NCI-H524 treated with DMSO at 0.1 percent for 48 hours (cell line): Measurements from ENCODE around the gene BCAP31.
"Not testable (repeated sequence)": the region's sequence is repeated elsewhere in the genome, so short reads cannot be mapped to it uniquely, and the experiment has no call there.

Source experiments
- DNase-seq: peaks from one replicate; lab custom pipeline; 2025; lab: John Stamatoyannopoulos, UW

Gene BCAP31

DNA sequence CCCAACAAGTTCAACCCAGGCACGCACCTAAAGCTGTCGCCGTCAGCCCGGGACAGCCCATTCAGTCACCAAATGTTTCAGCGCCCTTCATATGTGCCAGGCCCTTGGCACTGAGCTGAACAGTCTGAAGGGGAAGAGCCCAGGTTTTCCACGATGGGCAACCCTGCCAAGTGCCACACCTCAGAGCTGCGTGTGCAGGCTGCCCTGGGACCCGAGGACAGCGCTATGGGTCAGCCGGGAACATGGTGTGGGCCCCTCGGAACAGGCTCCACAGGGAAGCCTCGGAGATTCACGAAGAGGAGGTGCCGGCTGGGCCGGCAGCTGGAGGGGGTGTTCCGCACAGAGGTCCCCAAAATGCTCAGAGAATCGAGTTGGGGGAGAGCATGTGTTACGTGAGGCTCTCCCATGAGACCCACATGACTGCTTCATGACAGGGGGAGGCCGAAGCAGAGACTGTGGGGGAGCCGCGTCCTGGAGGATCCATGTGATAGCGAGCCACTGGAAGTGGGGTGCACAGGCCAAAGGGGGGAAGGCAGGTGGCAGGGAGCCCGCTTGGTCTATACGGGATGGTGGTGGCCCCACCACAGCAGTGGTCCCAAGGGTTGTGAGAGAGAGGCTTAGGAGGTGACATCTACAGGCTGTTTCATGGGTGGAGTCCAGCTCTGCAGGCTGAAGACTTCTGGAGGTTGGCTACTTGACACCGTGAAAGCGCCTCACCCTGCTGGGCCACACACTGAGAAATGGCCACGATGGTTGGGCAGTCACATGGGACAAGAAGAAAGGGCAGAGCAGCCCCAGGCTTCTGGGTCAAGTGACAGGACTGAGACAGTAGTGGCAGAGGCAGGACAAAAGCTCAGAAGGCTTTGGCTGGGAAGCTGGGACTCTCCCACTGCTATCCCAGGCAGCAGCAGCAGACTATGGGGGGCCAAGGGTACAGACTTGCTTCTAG lies 14.2 kb downstream of the BCAP31 start:
- no peak for DNase-seq

- DNase-seq: no peak
Measured at GRCh38 chrX:153708415-153708814, 15.8 kb downstream of the BCAP31 start.

DNA sequence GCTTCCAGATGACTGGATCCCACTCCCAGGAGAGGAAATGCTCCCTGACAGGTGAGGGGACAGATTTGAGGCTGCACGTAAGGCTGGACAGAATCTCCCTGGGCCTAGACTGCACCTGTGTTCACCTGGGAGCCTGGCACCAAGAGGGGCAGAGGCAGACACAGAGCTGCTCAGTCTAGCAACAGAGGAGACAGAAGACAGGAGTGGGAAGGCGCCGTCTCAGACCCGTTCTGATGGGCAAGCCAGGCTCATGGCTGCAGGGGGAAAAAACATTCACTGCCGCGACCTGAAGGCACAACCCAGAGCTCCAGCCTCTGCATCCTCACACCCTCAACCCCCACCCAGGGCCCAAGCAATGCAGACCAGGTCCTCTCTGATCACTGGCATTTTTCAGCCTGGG lies 16.8 kb downstream of the BCAP31 start:
- DNase-seq: no peak

DNA sequence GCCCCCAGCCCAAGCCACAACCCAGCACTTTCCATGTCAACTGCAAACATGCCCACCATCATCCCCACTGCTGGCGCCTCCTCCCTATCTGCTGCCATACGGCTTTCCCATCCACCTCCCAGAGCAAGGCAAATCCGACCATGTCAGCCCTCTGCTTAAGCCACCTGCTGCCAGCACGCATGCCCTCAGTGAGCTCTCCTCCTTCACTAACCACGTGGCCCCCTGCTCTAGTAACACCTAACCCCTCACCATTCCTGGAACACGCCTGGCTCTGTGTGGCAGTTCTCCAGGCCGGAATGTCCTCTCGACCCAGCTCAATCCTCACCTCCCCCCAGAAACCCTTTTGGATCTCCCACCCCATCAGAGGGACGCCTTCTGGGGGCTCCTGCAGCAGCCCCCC lies 17.4 kb downstream of the BCAP31 start:
- no peak for DNase-seq

- not testable (repeated sequence) for DNase-seq
Measured at GRCh38 chrX:153705403-153706060, 18.7 kb downstream of the BCAP31 start.

DNA sequence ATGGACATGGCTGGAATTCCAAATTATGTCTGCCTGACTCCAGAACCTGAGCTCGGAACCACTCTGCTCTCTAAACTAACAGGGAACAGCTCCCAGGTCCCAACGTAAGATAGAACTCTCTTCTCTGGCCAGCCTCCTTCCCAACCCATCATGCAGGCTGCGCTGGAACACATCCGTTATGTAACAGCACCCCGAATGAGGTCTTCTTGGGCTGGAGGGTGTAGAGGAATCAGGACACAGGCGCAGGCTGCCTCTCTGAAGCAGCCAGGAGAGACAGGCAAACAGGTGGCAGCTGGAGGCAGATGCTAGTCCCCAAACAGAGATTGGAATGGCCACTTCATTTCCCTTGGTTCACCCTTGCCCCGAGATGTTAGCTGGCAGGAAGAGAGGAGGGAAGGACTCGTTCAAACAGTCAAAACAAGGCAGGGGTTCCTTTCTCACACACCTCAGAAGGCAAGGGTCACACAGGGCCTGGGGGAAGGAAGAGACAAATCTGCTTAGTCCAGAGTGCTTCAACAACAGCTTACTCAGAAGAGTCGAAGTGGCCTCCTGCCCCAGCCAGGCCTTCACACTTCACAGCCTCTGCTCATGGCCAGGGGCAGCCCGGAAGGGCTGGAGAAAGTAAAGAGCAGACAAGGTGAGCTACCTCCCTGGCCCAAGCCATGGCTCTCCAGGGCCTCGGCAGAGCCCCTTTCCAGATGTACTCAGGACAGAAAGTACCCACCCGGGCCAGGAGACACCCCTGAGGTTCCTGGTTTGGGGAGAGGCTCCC lies 19.4 kb downstream of the BCAP31 start:
- not testable (repeated sequence) for DNase-seq

GRCh38 chrX:153704021-153704526 lies 20.1 kb downstream of the BCAP31 start:
- no peak for DNase-seq

GRCh38 chrX:153703036-153703370 lies 21.2 kb downstream of the BCAP31 start:
- DNase-seq: no peak

- no peak for DNase-seq
Measured at GRCh38 chrX:153702336-153703035, 21.7 kb downstream of the BCAP31 start.

DNA sequence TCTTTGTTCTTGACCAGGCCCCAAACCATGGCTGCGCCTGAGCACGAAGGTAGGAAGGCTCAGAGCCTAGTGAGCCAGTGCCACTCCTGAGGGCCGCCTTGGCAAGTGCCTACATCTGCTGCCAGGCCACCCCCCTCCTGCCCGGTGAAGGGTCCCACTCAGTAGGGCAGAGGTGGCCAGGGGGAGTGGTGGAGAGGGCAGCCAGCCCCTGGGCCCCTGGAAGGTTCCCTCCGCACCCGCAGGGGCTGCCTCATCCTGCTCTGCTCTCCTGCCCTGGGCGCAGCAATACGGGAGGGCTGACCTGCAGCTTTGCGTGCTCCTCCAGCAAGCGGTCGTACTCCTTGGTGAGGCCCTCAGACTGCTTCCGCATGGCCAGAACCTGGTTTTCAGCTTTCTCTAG lies 22.5 kb downstream of the BCAP31 start:
- no peak for DNase-seq

GRCh38 chrX:153700967-153701366 lies 23.2 kb downstream of the BCAP31 start:
- DNase-seq: no peak

DNA sequence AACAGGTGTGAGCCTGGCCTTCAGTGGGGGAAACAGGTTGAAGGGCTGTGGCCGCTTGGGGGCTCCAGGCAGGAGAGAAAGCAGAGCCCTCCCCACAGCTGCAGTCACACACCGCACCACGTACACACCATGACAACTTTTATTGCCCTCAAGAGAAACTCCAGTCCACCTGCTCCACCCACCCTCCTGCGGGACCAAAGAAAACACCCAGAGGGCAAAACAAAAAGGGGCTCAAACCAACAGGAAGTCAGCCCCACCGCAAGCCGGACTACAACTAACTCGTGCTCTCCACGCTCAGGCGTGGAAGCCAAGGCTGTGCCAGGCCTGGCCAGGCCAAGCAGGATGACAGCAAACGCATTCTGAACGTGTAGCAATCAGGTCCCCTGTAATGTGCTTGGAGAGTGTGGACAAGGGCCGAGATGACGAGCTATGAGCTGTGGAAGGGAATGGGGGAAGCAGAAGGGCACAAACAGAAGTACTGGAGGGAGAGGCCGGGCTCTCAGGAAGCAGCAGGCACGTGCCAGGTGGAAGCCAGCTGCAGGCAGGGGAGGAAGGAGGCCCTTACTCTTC lies 23.7 kb downstream of the BCAP31 start:
- DNase-seq: no peak

DNA sequence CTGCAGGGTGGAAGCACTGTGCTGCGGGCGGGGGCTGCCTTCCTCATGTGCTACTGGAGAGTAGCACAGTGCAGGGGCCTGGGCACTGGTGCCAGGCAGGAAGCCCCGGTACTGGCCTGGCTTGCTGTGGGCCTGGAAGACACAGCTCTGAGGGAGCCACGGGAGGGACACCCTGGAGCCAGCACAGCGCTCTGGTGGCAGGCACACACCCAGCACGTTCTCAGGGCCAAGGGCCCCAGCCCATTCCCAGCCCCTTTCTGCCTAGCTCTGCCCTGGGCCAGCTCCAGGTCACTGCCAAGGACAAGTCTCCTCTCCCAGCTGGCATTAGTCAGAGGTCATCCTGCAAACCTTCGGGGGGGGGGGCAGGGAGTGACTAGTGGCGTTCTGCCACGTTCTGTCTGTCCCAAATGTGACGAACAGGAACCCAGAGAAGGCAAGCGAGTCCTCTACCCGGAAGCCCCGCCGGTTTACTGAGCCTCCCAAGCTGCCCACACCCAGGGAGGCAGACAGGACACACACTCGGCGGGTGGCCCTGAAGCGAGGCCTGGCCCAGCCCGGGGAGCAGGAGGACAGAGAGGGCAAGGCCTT lies 24.3 kb downstream of the BCAP31 start:
- not testable (repeated sequence) for DNase-seq

- DNase-seq: not testable (repeated sequence)
Measured at GRCh38 chrX:153699210-153699783, 24.9 kb downstream of the BCAP31 start.

GRCh38 chrX:153697924-153698865 lies 26.0 kb downstream of the BCAP31 start:
- no peak for DNase-seq

- not testable (repeated sequence) for DNase-seq
Measured at GRCh38 chrX:153696986-153697722, 27.0 kb downstream of the BCAP31 start.

DNA sequence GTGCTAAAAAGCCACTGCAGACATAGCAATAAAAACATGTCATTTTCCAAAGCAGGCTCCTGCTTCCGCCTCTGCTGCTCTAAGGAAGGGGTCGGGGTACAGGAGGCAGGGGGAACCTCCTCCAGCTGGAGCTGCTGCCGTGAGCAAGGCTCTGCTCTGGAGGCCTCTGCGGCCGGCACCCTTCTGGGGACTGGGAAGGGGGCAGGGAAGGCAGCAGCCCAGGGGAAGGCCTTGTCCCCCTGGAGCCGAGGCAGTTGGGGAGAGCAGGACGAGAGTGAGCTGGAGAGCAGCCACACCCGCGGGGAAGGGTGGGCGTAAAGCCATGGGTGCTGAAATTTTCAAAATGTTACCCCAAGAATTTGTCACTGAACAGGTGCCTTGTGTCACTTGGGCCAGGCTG lies 27.6 kb downstream of the BCAP31 start:
- not testable (repeated sequence) for DNase-seq

GRCh38 chrX:153696100-153696499 lies 28.1 kb downstream of the BCAP31 start:
- DNase-seq: no peak
